GM12872 (cell line): ENCODE data around the gene HSPA12B.

ENCODE experiments used
- CTCF ChIP-seq: IDR thresholded peaks from 3 replicates; pipeline ENCODE4 v1.5.1; 2011; ENCODE audit warnings: low read depth, mild to moderate bottlenecking, low read length, moderate library complexity; ENCODE audit not compliant: insufficient read depth

The HSPA12B gene

GRCh38 chr20:3757268-3757667 lies 24.8 kb downstream of the HSPA12B start:
- TF ChIP-seq CTCF, result no peak

GRCh38 chr20:3758566-3758965 lies 26.1 kb downstream of the HSPA12B start:
- no peak for TF ChIP-seq CTCF

DNA sequence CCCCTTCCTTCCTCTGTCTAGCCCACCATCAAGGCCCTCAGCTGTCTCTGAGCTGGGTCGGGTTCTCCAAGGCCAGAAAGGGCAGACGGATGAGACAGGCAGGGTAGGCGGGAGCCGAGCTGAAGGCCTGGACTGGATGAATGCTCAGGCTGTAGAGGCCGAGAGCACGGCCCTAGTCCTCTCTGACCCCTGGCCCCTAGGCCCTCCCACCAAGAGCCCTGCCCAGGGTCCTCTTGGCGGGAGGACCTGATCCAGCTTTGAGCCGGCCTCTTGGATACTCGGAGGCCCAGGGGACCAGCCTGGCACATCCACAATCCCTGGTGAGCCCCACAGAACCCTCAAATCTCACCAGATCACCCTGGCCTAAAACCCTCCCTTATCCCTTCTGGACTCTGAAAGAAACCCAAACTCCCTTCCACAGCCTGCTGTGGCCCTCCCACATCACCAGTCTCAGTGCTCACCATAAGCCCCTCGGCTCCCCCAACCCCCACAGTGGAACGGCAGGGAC lies 26.9 kb downstream of the HSPA12B start:
- no peak for TF ChIP-seq CTCF

DNA sequence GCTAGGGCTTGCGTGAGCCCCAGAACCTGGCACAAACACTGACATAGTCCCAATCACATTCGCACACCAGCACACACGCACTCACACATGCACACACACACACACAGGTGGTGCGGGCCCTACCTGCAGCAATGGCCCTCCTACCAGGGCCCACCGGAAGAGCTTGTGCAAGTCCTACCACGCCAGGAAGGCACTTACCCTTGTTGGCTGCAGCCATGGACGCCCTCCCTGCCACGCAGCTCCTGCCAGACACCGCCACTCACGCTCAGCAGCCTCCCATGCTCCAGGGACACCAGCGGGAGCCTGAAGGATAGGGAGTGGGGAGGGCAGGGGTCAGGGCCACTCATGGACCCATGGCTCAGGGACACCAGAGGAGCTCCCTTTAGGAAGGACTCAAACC lies 27.4 kb downstream of the HSPA12B start:
- no peak for TF ChIP-seq CTCF

DNA sequence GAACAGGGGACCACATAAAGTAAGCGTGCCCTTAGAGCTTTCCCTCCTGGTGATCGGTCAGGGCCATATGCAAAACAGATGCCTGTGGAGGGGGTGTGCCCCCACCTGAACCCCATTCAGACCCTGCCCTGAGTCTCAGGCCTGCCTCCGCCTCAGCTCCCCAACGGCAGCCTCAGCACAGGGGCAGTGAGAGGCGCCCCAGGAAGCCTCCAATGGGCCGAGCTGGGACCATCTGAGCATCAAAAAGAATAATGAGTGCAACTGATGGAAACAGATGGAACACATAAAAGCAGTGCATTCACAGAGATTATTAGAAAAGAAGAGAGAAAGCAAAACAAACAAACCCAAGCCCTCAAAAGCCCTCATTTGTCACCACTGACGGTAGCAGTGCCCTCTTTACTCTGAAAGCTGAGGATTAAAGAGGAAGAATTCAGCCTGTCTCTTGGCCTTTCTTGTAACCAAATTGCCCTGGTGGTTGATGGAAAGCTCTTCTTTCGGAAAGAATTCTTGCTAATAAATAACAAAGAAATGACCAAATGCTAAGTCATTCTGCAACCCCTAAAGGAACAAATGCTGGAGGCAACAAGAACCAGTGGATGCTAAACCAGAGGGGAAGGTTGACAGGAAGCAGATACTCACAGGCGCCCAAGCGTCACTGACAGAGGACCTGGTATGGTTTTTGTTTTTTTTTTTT lies 28.3 kb downstream of the HSPA12B start:
- no peak for TF ChIP-seq CTCF

GRCh38 chr20:3763671-3764601 lies 31.5 kb downstream of the HSPA12B start:
- no peak for TF ChIP-seq CTCF

DNA sequence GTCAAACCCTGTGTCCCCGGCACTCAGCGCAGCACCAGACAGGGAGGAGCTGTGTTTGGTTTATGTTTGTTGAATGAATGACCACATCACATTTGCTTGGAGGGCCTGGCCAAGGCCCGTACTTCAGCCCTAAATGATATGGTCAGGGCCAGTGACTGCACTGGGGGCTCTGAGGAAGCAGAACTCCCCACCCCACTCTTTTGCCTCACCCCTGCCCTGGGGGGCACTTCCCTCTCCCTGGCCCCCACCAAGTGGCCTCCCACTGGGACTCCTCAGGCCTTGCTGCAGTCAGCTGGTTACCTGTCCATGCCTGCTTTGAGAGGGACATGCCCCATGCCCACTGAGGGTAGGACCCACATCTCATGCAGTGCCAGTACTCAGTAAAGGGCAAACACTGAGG lies 32.2 kb downstream of the HSPA12B start:
- no peak for TF ChIP-seq CTCF
